ENCODE results near the gene MND1.

DNA sequence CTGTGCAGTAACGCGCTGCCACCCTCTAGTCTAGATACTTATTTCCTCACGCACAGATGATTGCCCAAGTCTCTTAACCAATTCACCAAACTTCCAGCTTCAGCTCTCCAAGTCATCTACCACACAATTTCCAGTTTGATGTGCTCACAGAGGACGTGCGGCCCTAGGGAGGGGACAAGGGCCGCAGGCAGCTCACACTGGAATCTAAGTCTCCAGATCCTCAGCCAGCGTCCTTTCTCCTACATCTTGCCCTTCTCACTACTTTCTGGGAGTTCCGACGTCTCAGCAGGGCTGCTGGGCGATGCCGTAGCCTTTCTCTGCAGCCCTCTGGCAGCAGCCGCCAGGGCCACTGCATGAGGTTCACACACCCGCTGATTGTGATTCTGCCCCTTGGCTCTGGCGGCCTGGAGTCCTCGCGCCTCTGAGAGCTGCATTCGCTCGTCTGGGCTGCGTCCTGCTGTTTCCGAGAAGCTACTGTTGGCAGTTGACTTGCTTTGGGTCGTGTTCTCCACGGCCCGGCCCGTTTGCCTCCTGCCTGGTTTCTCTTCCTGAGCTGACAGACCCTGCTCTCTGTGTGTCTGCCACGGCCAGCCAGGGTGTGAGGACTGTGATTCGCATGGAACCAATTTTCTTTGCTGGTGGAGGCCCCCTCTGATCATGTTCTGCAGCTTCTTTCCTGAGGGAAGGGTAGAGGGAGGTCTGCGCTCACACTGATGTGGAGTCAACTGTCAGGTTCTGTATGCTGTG lies 107.6 kb downstream of the MND1 start:
- TF ChIP-seq, protein P1, sequence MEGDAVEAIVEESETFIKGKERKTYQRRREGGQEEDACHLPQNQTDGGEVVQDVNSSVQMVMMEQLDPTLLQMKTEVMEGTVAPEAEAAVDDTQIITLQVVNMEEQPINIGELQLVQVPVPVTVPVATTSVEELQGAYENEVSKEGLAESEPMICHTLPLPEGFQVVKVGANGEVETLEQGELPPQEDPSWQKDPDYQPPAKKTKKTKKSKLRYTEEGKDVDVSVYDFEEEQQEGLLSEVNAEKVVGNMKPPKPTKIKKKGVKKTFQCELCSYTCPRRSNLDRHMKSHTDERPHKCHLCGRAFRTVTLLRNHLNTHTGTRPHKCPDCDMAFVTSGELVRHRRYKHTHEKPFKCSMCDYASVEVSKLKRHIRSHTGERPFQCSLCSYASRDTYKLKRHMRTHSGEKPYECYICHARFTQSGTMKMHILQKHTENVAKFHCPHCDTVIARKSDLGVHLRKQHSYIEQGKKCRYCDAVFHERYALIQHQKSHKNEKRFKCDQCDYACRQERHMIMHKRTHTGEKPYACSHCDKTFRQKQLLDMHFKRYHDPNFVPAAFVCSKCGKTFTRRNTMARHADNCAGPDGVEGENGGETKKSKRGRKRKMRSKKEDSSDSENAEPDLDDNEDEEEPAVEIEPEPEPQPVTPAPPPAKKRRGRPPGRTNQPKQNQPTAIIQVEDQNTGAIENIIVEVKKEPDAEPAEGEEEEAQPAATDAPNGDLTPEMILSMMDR (IDR thresholded peaks at IDR 0.05) = no peak
- no peak for TF ChIP-seq POLR2A (IDR thresholded peaks at IDR 0.05)
- TF ChIP-seq EP300 (IDR thresholded peaks at IDR 0.05) = no peak
- TF ChIP-seq POLR2AphosphoS5 (IDR thresholded peaks at IDR 0.05) = no peak
